Fibroblast of pulmonary artery (primary cell): Measurements from ENCODE around the gene SLC30A1.

Experiments
- DNase-seq: peaks from one replicate; pipeline ENCODE4 v3.0.0-alpha.2; 2010; ENCODE audit warnings: low read depth
- H3K4me3 ChIP-seq: replicated peaks from 2 replicates; pipeline ENCODE4 v1.5.1; 2011; ENCODE audit warnings: low read depth, mild to moderate bottlenecking, control low read depth, low read length, moderate library complexity
- TF ChIP-seq, protein P1 (sequence below): IDR thresholded peaks from 2 replicates; pipeline ENCODE4 v1.5.1; 2011; ENCODE audit warnings: mild to moderate bottlenecking, control low read depth, low read length, inconsistent platforms; ENCODE audit errors: missing control alignments

The SLC30A1 gene

DNA sequence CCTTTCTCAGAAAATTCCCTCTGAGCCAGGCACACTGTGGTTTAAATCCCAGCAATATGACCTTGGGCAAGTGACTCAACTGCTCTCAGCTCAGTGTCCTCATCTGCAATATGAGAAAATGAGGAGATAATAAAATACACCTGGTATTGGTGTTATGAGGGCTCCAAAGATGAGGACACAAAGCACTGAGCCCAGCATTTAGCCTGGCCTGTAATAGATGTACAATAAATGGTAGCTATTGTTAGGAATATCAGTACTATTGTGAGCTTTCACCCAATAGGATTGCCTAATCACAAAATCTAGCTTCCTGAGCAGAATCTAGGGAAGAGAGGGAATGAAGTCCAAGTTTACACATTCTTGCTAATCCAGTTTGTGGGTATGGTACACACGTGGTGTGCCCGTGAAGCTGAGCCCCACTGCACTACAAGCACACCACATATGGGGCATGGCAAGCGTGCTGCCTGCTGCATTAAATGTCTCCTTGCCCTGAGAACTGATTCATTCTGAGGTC is 24.3 kb upstream of the SLC30A1 start:
- TF ChIP-seq, protein P1, sequence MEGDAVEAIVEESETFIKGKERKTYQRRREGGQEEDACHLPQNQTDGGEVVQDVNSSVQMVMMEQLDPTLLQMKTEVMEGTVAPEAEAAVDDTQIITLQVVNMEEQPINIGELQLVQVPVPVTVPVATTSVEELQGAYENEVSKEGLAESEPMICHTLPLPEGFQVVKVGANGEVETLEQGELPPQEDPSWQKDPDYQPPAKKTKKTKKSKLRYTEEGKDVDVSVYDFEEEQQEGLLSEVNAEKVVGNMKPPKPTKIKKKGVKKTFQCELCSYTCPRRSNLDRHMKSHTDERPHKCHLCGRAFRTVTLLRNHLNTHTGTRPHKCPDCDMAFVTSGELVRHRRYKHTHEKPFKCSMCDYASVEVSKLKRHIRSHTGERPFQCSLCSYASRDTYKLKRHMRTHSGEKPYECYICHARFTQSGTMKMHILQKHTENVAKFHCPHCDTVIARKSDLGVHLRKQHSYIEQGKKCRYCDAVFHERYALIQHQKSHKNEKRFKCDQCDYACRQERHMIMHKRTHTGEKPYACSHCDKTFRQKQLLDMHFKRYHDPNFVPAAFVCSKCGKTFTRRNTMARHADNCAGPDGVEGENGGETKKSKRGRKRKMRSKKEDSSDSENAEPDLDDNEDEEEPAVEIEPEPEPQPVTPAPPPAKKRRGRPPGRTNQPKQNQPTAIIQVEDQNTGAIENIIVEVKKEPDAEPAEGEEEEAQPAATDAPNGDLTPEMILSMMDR, result no peak
- H3K4me3 ChIP-seq, result no peak overlapping the region
- no peak for DNase-seq

DNA sequence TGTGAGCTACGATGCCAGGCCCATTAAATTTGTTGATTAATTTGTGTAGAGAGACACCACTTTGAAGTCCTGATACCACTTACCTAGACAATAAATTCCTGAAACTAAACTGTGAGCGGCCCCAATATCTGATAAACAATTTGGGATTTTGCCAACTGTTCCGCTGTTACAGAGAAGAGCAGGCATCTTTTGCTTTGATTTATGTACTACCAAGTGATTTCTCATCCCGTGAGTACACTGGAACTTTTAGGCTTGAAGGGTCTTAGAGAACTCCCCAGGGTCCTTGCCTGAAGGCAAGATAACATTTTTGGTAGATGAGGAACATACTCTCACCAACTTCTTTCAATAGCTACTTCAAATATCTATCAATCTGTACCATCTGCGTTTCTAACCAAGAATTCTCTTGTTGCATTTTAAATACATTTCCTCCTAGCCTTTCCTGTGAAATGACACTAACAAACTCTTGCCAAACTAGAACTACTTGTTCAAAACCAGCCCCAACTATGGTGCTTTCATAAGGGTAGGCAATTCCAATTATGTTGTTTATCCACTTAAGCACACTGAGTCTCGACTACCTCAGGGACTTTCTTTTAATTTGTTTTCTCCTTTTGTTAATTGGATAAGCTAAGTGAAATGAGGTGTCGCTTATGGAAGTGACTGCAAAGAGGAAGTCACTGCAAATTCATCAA is 23.2 kb upstream of the SLC30A1 start:
- TF ChIP-seq, protein P1, result no peak
- H3K4me3 ChIP-seq, result no peak overlapping the region
- no peak for DNase-seq

DNA sequence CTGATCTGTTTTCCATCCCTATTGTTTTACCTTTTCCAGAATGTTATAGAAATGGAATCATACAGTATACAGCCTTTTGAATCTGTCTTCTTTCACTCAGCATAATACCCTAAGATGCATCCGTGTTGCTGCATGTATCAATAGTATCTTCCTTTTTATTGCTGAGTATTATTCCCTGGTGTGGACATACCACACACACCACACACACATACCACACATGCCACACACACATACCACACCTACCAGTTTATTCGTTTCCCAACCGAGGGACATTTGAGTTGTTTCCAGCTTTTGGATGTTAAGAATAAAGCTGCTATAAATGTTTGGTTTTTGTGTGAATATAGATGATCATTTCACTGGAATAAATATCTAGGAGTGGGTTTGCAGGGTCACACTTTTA is 22.2 kb upstream of the SLC30A1 start:
- DNase-seq, result no peak
- no peak overlapping the region for H3K4me3 ChIP-seq
- TF ChIP-seq, protein P1, result no peak

DNA sequence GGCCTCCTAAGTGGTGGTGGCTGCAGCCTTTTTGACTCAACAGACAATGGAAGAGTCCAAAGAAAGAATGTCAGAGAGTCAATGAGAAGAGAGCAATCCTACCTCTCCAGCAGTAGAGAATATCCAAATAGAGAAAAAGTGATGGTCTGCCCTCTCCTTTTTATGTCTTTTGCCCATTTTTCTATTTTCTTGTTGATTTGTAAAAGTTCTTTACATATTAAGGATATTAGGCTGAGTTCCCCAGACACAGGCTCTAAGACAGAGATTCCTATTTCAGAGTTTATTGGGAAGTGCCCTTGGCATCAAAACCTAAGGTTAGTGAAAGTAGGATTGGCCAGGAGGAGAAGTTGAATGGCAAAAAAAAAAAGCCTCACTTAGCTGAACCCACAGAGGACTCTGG is 20.3 kb upstream of the SLC30A1 start:
- no peak for DNase-seq
- TF ChIP-seq, protein P1, result no peak
- H3K4me3 ChIP-seq, result no peak overlapping the region

DNA sequence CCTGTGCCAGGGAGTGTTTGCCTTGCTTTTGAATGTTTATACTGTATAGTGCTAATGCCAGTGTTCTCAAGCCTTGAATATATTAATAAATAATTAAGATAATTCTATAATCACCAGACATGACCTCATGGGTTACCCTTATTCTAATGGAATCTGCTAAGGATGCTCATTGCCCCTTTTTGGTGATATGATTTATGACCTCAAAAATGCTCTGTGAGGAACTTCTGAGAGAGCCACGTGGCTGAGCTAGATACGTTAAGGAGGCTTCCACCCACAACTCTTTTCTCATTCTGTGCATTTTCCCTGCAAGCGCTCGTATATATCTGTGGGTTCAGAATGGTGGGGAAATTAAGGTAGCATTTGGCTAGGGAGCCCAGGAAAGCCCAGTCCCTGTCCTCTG is 19.6 kb upstream of the SLC30A1 start:
- TF ChIP-seq, protein P1, result no peak
- no peak for DNase-seq
- H3K4me3 ChIP-seq, result no peak overlapping the region

DNA sequence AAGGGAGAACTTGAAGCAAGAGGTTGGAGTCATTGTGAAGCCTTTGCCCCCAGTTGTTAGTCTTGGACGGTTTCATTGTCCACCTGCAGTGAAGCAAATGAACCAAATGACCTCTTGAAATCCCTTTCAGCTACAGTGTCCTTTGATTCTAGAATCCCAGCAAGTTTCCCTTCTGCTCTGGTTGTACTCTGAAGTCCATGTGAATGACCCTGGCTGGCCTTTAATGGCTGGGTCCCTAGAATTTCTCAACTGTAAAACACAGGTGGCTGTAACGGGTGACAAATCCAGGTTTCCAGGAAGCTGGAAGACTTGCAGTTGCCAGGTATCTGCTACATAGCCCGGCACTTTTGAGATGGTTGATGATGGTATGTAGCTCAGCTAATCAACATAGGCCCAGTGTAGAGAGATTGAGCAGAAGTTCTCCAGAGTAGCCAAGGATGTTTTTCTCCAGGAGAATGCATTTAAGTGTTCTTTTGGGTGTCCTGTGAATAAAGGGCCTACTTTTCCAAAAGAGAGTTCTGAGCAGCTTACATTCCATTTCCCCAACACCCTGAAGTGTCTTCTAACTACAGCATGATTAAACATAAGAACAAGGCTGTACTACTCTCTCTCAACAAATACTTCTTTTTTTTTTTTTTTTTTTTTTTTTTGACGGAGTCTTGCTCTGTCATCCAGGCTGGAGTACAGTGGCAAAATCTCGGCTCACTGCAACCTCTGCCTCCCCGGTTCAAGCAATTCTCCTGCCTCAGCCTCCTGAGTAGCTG is 17.6 kb upstream of the SLC30A1 start:
- no peak for DNase-seq
- TF ChIP-seq, protein P1, result no peak
- no peak overlapping the region for H3K4me3 ChIP-seq
